GM23338 (cell line): ENCODE data around the gene EGFL6.

ENCODE experiments used
- CREB1 ChIP-seq: fragments of 250-450 bp; sonication (Bioruptor Pico); IDR thresholded peaks from 2 replicates; pipeline ENCODE4 v1.5.0; 2020; ENCODE audit warnings: low read depth, mild to moderate bottlenecking, moderate library complexity
- CTCF ChIP-seq, 2 experiments: fragments of 200-600 bp in 1 of 2; sonication (generic) in 1 of 2; conservative IDR thresholded peaks; 2 replicates each; pipeline versions ENCODE4 v1.5.1 to v1.6.1; 2016 to 2017; ENCODE audit warnings: antibody characterized with exemption in 2 of 2, low read depth in 2 of 2, mild to moderate bottlenecking in 2 of 2, moderate library complexity in 1 of 2
- ETS1 ChIP-seq: IDR thresholded peaks from 2 replicates; pipeline ENCODE4 v1.6.1; 2016; ENCODE audit warnings: antibody characterized with exemption
- EZH2 ChIP-seq: fragments of 200-600 bp; sonication (generic); IDR thresholded peaks from one replicate; pipeline ENCODE4 v1.8.0; 2017; ENCODE audit warnings: antibody characterized with exemption, mild to moderate bottlenecking, low read depth; ENCODE audit not compliant: unreplicated experiment
- EZH2phosphoT487 ChIP-seq: fragments of 200-600 bp; sonication (generic); IDR thresholded peaks from one replicate; pipeline ENCODE4 v1.8.1; 2018; ENCODE audit warnings: antibody characterized with exemption; ENCODE audit not compliant: unreplicated experiment
- JUNB ChIP-seq: IDR thresholded peaks from one replicate; pipeline ENCODE4 v1.6.1; 2016; ENCODE audit warnings: antibody characterized with exemption; ENCODE audit not compliant: unreplicated experiment
- NANOG ChIP-seq: IDR thresholded peaks from 2 replicates; pipeline ENCODE4 v1.6.1; 2016; ENCODE audit warnings: antibody characterized with exemption, borderline replicate concordance
- POLR2AphosphoS5 ChIP-seq: IDR thresholded peaks from 2 replicates; pipeline ENCODE4 v1.6.1; 2016; ENCODE audit warnings: antibody characterized with exemption, low read depth
- REST ChIP-seq: IDR thresholded peaks from one replicate; pipeline ENCODE4 v1.6.1; 2018; ENCODE audit warnings: antibody characterized with exemption; ENCODE audit not compliant: unreplicated experiment
- ZNF114 ChIP-seq: fragments of 250-450 bp; sonication (Bioruptor Pico); IDR thresholded peaks from 2 replicates; pipeline ENCODE4 v1.5.0; 2020; ENCODE audit warnings: mild to moderate bottlenecking, moderate library complexity

GRCh38 chrX:13547671-13548070, 21.7 kb upstream of the EGFL6 start:
- TF ChIP-seq JUNB (no peak), EZH2 (no peak), CTCF (conservative IDR thresholded peaks at IDR 0.05; ENCODE audit: low read depth in 2 of 2) (no peak), NANOG (no peak), REST (no peak), CREB1 (CRISPR knock-in tag) (no peak), POLR2AphosphoS5 (no peak), ZNF114 (CRISPR knock-in tag) (no peak), ETS1 (no peak), EZH2phosphoT487 (no peak)
